ENCODE measurements around the gene ST6GALNAC6. TPM values are rescaled to one million over a fixed set of nuclear protein-coding genes. Genes with fewer than 3 reads are reported as not detected.

ST6GALNAC6 gene
- polyA plus RNA-seq, 1 donor from 2014 or later = 44.2 TPM

- H3K9ac ChIP-seq (ENCODE audit: low read length) = no peak overlapping the region
- peaks cover 50% of the 10 kb centered on the region for H3K27me3 ChIP-seq (ENCODE audit: insufficient read depth, low read depth, low read length)
- no peaks in the 10 kb centered on the region for H4K20me1 ChIP-seq (ENCODE audit: insufficient read depth)
- H3K9me3 ChIP-seq (ENCODE audit: low read length) = no peaks in the 10 kb centered on the region
- no peak for TF ChIP-seq MXI1 (conservative IDR thresholded peaks at IDR 0.05; ENCODE audit: poor library complexity, severe bottlenecking)
- TF ChIP-seq, protein P1, sequence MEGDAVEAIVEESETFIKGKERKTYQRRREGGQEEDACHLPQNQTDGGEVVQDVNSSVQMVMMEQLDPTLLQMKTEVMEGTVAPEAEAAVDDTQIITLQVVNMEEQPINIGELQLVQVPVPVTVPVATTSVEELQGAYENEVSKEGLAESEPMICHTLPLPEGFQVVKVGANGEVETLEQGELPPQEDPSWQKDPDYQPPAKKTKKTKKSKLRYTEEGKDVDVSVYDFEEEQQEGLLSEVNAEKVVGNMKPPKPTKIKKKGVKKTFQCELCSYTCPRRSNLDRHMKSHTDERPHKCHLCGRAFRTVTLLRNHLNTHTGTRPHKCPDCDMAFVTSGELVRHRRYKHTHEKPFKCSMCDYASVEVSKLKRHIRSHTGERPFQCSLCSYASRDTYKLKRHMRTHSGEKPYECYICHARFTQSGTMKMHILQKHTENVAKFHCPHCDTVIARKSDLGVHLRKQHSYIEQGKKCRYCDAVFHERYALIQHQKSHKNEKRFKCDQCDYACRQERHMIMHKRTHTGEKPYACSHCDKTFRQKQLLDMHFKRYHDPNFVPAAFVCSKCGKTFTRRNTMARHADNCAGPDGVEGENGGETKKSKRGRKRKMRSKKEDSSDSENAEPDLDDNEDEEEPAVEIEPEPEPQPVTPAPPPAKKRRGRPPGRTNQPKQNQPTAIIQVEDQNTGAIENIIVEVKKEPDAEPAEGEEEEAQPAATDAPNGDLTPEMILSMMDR (IDR thresholded peaks at IDR 0.05; ENCODE audit: poor library complexity, severe bottlenecking) = no peak
- no peak for TF ChIP-seq EZH2 (IDR thresholded peaks at IDR 0.05; ENCODE audit: borderline replicate concordance, insufficient read depth, low read length, poor library complexity, severe bottlenecking)
- no peak for TF ChIP-seq TAF1 (IDR thresholded peaks at IDR 0.05; ENCODE audit: low read depth)
- TF ChIP-seq REST (IDR thresholded peaks at IDR 0.05; ENCODE audit: borderline replicate concordance) = no peak
- no peak for TF ChIP-seq SMC3 (conservative IDR thresholded peaks at IDR 0.05; ENCODE audit: poor library complexity)
- TF ChIP-seq RAD21 (conservative IDR thresholded peaks at IDR 0.05) = no peak
- no peak for TF ChIP-seq POLR2AphosphoS5 (IDR thresholded peaks at IDR 0.05)
- TF ChIP-seq EP300 (conservative IDR thresholded peaks at IDR 0.05; ENCODE audit: poor library complexity, severe bottlenecking) = no peak
- no peaks in the 10 kb centered on the region for H3F3A ChIP-seq (ENCODE audit: insufficient read depth, low read length, poor library complexity, severe bottlenecking)
- H3K4me2 ChIP-seq (ENCODE audit: low read length) = no peak overlapping the region
- no peaks in the 10 kb centered on the region for H3K36me3 ChIP-seq (ENCODE audit: insufficient read depth, low read length)
- H3K79me2 ChIP-seq (replicated peaks; ENCODE audit: insufficient read depth, low read length) = no peaks in the 10 kb centered on the region
- H2AFZ ChIP-seq (ENCODE audit: low read depth, low read length) = no peak overlapping the region
- H3K9me2 ChIP-seq (ENCODE audit: insufficient read depth, low read length) = no peaks in the 10 kb centered on the region
- no peak overlapping the region for H3K27ac ChIP-seq (ENCODE audit: low read length)
- H3K4me3 ChIP-seq (ENCODE audit: low read length) = no peak overlapping the region
Measured at GRCh38 chr9:127924736-127925444, 25.5 kb upstream of the ST6GALNAC6 start.

GRCh38 chr9:127923771-127924170 is 24.4 kb upstream of the ST6GALNAC6 start:
- Histone ChIP-seq H3K4me2 (ENCODE audit: low read length) (no peak overlapping the region), H3K9ac (ENCODE audit: low read length) (no peak overlapping the region), H3K27me3 (ENCODE audit: insufficient read depth, low read depth, low read length) (peaks cover 42% of the 10 kb centered on the region), H3K4me3 (ENCODE audit: low read length) (no peak overlapping the region), H3K79me2 (replicated peaks; ENCODE audit: insufficient read depth, low read length) (no peaks in the 10 kb centered on the region), H3K36me3 (ENCODE audit: insufficient read depth, low read length) (no peaks in the 10 kb centered on the region), H3K9me2 (ENCODE audit: insufficient read depth, low read length) (no peaks in the 10 kb centered on the region), H4K20me1 (ENCODE audit: insufficient read depth) (no peaks in the 10 kb centered on the region), H2AFZ (ENCODE audit: low read depth, low read length) (no peak overlapping the region), H3K27ac (ENCODE audit: low read length) (no peak overlapping the region), H3F3A (ENCODE audit: insufficient read depth, low read length, poor library complexity, severe bottlenecking) (no peaks in the 10 kb centered on the region), H3K9me3 (ENCODE audit: low read length) (no peaks in the 10 kb centered on the region)
- TF ChIP-seq EP300 (conservative IDR thresholded peaks at IDR 0.05; ENCODE audit: poor library complexity, severe bottlenecking) (no peak), RAD21 (conservative IDR thresholded peaks at IDR 0.05) (no peak)

Measured in neural cell (in vitro differentiated cells).